ENCODE measurements around the gene CD19. TPM values are rescaled to one million over a fixed set of nuclear protein-coding genes. Genes with fewer than 3 reads are reported as not detected.
"Not testable (repeated sequence)": the region's sequence is repeated elsewhere in the genome, so short reads cannot be mapped to it uniquely, and the experiment has no call there.

The CD19 gene
- 0.67 TPM for total RNA-seq
- long read RNA-seq = 0 reads

- no peak for DNase-seq (ENCODE audit: low spot score)
These were observed at the start of gene CD19 for GRCh38 chr16:28931801-28932225. Gene CD19 (plus strand): TSS chr16:28931971. CDS start chr16:28932001, 30 bp downstream.

DNA sequence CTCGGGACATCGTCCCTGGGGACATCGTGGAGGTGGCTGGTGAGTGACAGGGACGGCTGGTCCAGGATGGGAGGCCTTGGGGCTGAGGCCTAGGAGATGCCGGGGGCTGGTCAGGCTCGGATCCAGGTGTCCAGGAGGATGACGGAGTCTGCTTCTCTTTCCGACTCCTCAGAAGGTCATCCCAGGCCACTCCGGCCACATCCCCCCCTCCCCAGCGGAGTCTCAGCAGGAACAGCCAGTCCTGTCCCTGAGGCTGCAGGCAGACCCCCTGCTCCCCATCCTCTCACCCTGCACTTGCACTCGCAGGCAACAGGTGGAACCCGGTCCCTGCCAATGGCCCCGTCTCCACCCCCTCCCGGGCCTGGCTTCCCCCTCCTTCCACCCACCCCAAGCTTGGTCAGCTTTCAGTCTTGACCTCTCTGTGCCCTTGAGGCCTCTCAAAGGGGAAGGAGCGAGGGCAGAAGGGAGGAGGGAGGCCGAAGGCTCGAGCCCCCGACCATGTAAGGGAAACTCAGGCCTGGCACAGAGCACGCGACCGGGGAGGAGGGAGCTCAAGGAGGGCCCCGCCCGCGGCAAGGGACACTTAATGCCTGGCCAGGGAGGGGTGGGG lies 49.1 kb upstream of the CD19 start:
- no peak for DNase-seq (ENCODE audit: low spot score)

DNA sequence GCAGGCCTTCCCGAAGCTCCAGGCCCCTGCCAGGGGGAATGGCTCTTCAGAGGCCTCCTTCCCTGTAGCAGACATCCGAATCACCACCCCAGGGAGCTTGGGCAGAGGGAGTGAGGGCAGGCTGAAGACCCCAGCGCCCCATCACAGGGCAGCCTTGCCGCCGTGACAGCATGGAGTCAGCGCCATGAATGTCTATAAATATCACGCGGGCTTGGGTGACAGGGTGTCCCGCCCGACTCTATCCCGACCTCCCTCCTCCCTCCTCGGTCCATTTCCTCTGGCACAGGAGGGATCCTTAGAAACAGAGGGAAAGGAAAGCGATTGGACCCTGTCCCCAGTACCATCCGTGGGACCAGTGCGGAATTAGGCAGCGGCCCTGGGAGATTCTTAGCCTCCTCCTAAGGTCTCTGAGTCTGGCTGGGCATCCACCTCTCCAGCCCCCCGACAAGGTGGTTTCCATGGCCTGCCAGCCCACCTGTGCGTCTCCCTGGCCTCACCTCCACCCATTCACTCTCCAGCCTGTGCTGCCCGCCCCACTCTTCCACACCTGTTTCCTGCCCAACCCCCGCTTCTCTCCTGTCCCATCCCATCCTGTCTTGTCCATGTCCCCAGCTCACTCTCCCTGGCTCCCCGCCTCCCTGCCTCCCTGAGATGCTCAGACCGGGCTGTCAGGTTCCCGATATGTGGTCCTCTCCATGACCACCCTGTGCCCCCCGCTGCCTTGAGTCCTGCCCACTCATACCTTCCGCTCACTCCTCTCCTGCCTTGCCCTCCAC lies 48.4 kb upstream of the CD19 start:
- DNase-seq (ENCODE audit: low spot score) = no peak

GRCh38 chr16:28884045-28884444 lies 47.7 kb upstream of the CD19 start:
- no peak for DNase-seq (ENCODE audit: low spot score)

GRCh38 chr16:28886945-28887344 lies 44.8 kb upstream of the CD19 start:
- no peak for DNase-seq (ENCODE audit: low spot score)

- not testable (repeated sequence) for DNase-seq (ENCODE audit: low spot score)
These were observed 41.4 kb upstream of the CD19 start for GRCh38 chr16:28890355-28890754.

- DNase-seq (ENCODE audit: low spot score) = no peak
These were observed 39.5 kb upstream of the CD19 start for GRCh38 chr16:28891964-28892890.

DNA sequence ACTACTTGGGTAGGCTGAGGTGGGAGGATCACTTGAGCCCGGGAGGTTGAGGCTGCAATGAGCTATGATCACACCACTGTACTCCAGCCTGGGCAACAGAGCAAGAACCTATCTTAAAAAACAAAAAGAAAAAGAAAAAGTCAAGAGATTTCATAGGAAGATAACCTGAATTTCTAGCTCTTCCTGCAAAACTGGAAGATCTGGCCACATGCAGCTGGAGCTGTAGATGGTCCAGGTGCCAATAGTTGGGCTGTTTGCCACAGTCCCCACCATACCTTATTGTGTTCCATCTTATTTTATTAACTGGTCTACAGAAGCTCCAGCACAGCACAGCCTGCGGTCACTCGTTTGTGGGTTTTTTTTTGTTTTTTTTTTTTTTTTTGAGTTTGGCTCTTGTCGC lies 38.5 kb upstream of the CD19 start:
- no peak for DNase-seq (ENCODE audit: low spot score)

DNA sequence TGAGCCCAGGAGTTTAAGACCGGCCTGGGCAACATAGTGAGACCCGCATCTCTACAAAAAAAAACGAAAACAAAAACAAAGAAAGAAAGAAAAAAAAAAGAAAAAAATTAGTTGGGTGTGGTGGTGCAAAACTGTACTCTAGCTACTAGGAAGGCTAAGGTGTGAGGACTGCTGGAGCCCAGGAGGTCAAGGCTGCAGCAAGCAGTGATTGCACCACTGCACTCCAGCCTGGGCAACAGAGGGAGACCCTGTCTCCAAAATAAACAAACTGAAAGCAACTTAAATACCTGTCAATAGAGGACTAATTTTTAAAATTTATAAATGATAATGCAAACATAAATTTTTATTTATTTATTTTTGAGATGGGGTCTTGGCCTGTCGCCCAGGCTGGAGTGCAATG lies 36.2 kb upstream of the CD19 start:
- DNase-seq (ENCODE audit: low spot score) = no peak

GRCh38 chr16:28897826-28898225 lies 33.9 kb upstream of the CD19 start:
- no peak for DNase-seq (ENCODE audit: low spot score)

- DNase-seq (ENCODE audit: low spot score) = no peak
These were observed 33.5 kb upstream of the CD19 start for GRCh38 chr16:28898266-28898665.

- DNase-seq (ENCODE audit: low spot score) = no peak
These were observed 32.8 kb upstream of the CD19 start for GRCh38 chr16:28898942-28899341.

GRCh38 chr16:28899882-28900590 lies 31.7 kb upstream of the CD19 start:
- no peak for DNase-seq (ENCODE audit: low spot score)

- DNase-seq (ENCODE audit: low spot score) = no peak
These were observed 31.2 kb upstream of the CD19 start for GRCh38 chr16:28900601-28901000.

- DNase-seq (ENCODE audit: low spot score) = no peak
These were observed 29.9 kb upstream of the CD19 start for GRCh38 chr16:28901862-28902261.

DNA sequence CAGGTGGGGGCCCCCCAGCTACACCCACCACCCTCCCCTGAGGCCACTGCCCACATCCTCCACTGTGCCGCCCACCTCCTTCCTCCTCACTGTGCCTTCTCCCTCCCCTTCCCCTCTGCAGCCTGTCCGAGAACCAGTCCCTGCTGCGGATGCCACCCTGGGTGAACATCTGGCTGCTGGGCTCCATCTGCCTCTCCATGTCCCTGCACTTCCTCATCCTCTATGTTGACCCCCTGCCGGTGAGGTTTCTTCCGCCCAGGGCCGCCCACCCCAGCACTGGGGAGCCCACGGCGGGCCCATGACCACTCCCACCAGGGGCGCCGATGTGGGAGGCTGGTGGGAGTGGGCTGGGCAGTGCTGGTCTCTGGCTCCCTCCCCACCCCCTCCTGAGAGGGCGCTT lies 28.9 kb upstream of the CD19 start:
- DNase-seq (ENCODE audit: low spot score) = no peak

GRCh38 chr16:28903344-28904042 lies 28.3 kb upstream of the CD19 start:
- DNase-seq (ENCODE audit: low spot score) = no peak

DNA sequence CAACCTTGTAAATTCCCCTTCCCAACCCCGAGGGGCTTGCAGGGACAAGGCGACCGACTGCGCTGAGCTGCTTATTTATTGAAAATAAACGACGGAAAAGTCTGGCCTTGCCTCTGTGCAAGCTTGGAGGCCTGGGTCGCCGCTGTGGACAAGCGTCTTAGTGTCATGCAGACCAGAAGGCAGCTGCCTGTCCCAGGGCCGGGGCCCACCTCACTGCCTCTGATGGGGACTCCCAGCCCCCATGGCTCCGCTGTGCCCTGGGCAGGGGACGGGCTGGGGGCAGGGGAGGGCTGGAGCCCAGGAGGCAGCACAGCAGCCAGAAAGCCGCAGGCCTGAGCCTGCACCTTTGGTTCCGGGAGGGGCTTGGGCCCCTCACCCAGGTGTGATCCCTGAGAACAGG lies 27.4 kb upstream of the CD19 start:
- no peak for DNase-seq (ENCODE audit: low spot score)

DNA sequence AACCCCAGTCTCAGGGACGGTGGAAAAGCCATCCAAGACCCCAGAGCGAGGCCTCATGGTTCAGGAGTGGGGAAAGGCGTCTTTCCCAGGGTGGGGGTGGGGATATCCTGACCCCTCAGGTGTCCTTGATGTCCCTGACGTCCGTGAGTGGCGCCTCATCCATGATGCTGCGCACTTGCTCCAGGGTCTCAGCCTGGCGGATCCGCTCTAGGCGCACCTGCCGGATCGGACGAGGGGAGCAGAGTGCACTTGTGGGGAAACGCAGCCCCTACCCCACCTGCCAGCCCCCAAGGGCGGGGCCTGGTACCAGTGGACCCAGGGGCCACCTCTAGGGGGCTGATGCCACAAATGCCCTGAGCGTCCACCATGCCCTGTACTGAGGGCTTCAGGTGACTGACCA lies 26.9 kb upstream of the CD19 start:
- no peak for DNase-seq (ENCODE audit: low spot score)

- DNase-seq (ENCODE audit: low spot score) = no peak
These were observed 26.5 kb upstream of the CD19 start for GRCh38 chr16:28905229-28905754.

Measured in mesenteric fat pad (tissue), 1 donor.